ENCODE results near the gene HNRNPF. TPM values are rescaled to one million over a fixed set of nuclear protein-coding genes. Genes with fewer than 3 reads are reported as not detected.

HNRNPF gene
- total RNA-seq, 4 donors from 2014 or later = 138 to 215 (median 180) TPM

GRCh38 chr10:43390333-43390732, 18.7 kb downstream of the HNRNPF start:
- Histone ChIP-seq H3K9me3 (no peaks in the 10 kb centered on the region), H3K36me3 (peaks cover 0 to 99% of the 10 kb centered on the region in 2 donors), H3K27me3 (no peaks in the 10 kb centered on the region), H3K4me1 (peaks cover 0 to 64% (median 5%) of the 10 kb centered on the region in 3 donors), H3K4me3 (no peak overlapping the region), H3K27ac (no peak overlapping the region)
- 77 to 81% methylated on average over 5 of the region's 5 CpGs for WGBS, 2 donors (ENCODE audit: low coverage in 1 of 2)
- TF ChIP-seq EP300 (IDR thresholded peaks at IDR 0.05) (no peak), POLR2AphosphoS5 (IDR thresholded peaks at IDR 0.05) (no peak), POLR2A (IDR thresholded peaks at IDR 0.05) (no peak), CTCF (IDR thresholded peaks at IDR 0.05) (no peak)
- ATAC-seq = no peak

- H3K36me3 ChIP-seq = peaks cover 0 to 100% of the 10 kb centered on the region in 2 donors
- no peak for ATAC-seq
- WGBS, 2 donors (ENCODE audit: low coverage in 1 of 2) = 42 to 53% methylated on average over 3 of the region's 3 CpGs
- TF ChIP-seq POLR2A (IDR thresholded peaks at IDR 0.05) = no peak
- TF ChIP-seq POLR2AphosphoS5 (IDR thresholded peaks at IDR 0.05) = no peak
- TF ChIP-seq CTCF (IDR thresholded peaks at IDR 0.05) = no peak
- H3K4me3 ChIP-seq = no peak overlapping the region
- no peak overlapping the region for H3K27ac ChIP-seq
- peaks cover 0 to 60% (median under 1%) of the 10 kb centered on the region in 3 donors for H3K4me1 ChIP-seq
- H3K27me3 ChIP-seq = no peaks in the 10 kb centered on the region
- H3K9me3 ChIP-seq = no peaks in the 10 kb centered on the region
Observed at GRCh38 chr10:43389867-43390266, 19.1 kb downstream of the HNRNPF start.

- peaks cover 0 to 39% (median 0%) of the 10 kb centered on the region in 3 donors for H3K4me1 ChIP-seq
- no peak overlapping the region for H3K4me3 ChIP-seq
- 50 to 55% methylated on average over 1 of the region's 5 CpGs for WGBS, 2 donors (ENCODE audit: low coverage in 1 of 2)
- no peaks in the 10 kb centered on the region for H3K27me3 ChIP-seq
- TF ChIP-seq CTCF (IDR thresholded peaks at IDR 0.05) = no peak
- TF ChIP-seq EP300 (IDR thresholded peaks at IDR 0.05) = no peak
- no peak for TF ChIP-seq POLR2A (IDR thresholded peaks at IDR 0.05)
- TF ChIP-seq POLR2AphosphoS5 (IDR thresholded peaks at IDR 0.05) = no peak
- ATAC-seq = no peak
- no peaks in the 10 kb centered on the region for H3K9me3 ChIP-seq
- peaks cover 0 to 82% of the 10 kb centered on the region in 2 donors for H3K36me3 ChIP-seq
- H3K27ac ChIP-seq = no peak overlapping the region
Observed at GRCh38 chr10:43387678-43388032, 21.3 kb downstream of the HNRNPF start.

GRCh38 chr10:43386981-43387677, 21.9 kb downstream of the HNRNPF start:
- 93 to 97% methylated on average over 11 to 13 of the region's 29 CpGs for WGBS, 2 donors (ENCODE audit: low coverage in 1 of 2)
- no peak overlapping the region for H3K27ac ChIP-seq
- no peak for ATAC-seq
- no peaks in the 10 kb centered on the region for H3K9me3 ChIP-seq
- H3K4me3 ChIP-seq = no peak overlapping the region
- TF ChIP-seq EP300 (IDR thresholded peaks at IDR 0.05) = no peak
- no peak for TF ChIP-seq POLR2AphosphoS5 (IDR thresholded peaks at IDR 0.05)
- no peak for TF ChIP-seq POLR2A (IDR thresholded peaks at IDR 0.05)
- TF ChIP-seq CTCF (IDR thresholded peaks at IDR 0.05) = no peak
- peaks cover 0 to 34% (median 0%) of the 10 kb centered on the region in 3 donors for H3K4me1 ChIP-seq
- no peaks in the 10 kb centered on the region for H3K27me3 ChIP-seq
- H3K36me3 ChIP-seq = peaks cover 0 to 77% of the 10 kb centered on the region in 2 donors

GRCh38 chr10:43386549-43386948, 22.4 kb downstream of the HNRNPF start:
- H3K27ac ChIP-seq = no peak overlapping the region
- no peak for ATAC-seq
- no peaks in the 10 kb centered on the region for H3K27me3 ChIP-seq
- H3K4me1 ChIP-seq = peaks cover 0 to 28% (median 0%) of the 10 kb centered on the region in 3 donors
- WGBS, 2 donors (ENCODE audit: low coverage in 1 of 2) = 40 to 88% methylated on average over 1 of the region's 4 CpGs
- peaks cover 0 to 71% of the 10 kb centered on the region in 2 donors for H3K36me3 ChIP-seq
- TF ChIP-seq EP300 (IDR thresholded peaks at IDR 0.05) (no peak), POLR2A (IDR thresholded peaks at IDR 0.05) (no peak), POLR2AphosphoS5 (IDR thresholded peaks at IDR 0.05) (no peak), CTCF (IDR thresholded peaks at IDR 0.05) (no peak)
- no peaks in the 10 kb centered on the region for H3K9me3 ChIP-seq
- no peak overlapping the region for H3K4me3 ChIP-seq

All from gastroesophageal sphincter (tissue), 4 donors.